ENCODE data around the gene SLC17A7. TPM values are rescaled to one million over a fixed set of nuclear protein-coding genes. Genes with fewer than 3 reads are reported as not detected.
A peak's percentile ranks its signal among the peaks of the same experiment; 100 is the strongest.

SLC17A7 gene
- total RNA-seq, 2 donors from 2014 or later: 0.22 to 0.33 TPM

DNA sequence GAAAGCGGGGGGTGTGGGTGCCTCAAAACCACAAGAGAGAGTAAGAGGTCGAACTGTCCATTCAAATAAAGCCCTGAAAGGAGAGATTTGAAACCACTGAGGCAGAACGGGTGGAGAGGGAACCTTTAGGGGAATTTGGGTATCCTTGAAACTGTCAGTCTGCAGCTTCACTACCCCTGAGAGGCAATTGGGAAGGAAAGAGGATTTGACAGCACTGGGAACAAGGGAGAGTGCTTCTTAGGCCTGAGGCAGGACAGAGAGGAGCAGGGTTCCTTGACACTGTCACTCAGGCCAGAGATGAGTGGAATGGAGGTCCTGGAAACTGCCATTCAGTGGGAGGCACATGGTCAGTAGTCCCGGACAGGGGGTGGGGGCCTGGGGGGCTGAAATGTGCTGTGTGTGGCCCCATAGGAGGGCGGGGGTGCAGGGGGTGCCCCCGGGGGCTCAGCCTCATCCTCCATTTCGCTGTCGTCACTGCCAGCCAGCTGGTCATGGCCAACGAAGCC is 11.1 kb downstream of the SLC17A7 start:
- peaks cover 13% of the 10 kb centered on the region for H3K9me3 Mint-ChIP-seq
- 83 to 91% methylated on average over 5 to 9 of the region's 9 CpGs for WGBS, 2 experiments (ENCODE audit: insufficient coverage in 1 of 2, insufficient read length in 1 of 2)
- peaks cover 4% of the 10 kb centered on the region for H3K36me3 Mint-ChIP-seq (ENCODE audit: low read depth)
- Histone ChIP-seq H3K4me3 (ENCODE audit: low read length) (no peak overlapping the region), H3K27me3 (ENCODE audit: control insufficient read depth, insufficient read depth, low read length, poor library complexity, severe bottlenecking) (peaks cover 100% of the 10 kb centered on the region), H3K9me3 (ENCODE audit: control insufficient read depth, low read length) (no peaks in the 10 kb centered on the region), H3K27ac (ENCODE audit: low read depth, low read length) (no peak overlapping the region), H3K36me3 (ENCODE audit: control insufficient read depth, insufficient read depth, low read length) (no peaks in the 10 kb centered on the region), H3K4me1 (ENCODE audit: control insufficient read depth, insufficient read depth, low read length) (no peaks in the 10 kb centered on the region), H3K9ac (ENCODE audit: extremely low read depth, low read length, poor library complexity, severe bottlenecking) (no peak overlapping the region)
- peaks cover 16% of the 10 kb centered on the region for H3K4me1 Mint-ChIP-seq
- no peak overlapping the region for H3K27ac Mint-ChIP-seq
- peaks cover 98% of the 10 kb centered on the region for H3K27me3 Mint-ChIP-seq (ENCODE audit: insufficient read depth)
- H3K4me3 Mint-ChIP-seq: no peak overlapping the region
- TF ChIP-seq, protein P1, sequence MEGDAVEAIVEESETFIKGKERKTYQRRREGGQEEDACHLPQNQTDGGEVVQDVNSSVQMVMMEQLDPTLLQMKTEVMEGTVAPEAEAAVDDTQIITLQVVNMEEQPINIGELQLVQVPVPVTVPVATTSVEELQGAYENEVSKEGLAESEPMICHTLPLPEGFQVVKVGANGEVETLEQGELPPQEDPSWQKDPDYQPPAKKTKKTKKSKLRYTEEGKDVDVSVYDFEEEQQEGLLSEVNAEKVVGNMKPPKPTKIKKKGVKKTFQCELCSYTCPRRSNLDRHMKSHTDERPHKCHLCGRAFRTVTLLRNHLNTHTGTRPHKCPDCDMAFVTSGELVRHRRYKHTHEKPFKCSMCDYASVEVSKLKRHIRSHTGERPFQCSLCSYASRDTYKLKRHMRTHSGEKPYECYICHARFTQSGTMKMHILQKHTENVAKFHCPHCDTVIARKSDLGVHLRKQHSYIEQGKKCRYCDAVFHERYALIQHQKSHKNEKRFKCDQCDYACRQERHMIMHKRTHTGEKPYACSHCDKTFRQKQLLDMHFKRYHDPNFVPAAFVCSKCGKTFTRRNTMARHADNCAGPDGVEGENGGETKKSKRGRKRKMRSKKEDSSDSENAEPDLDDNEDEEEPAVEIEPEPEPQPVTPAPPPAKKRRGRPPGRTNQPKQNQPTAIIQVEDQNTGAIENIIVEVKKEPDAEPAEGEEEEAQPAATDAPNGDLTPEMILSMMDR (conservative IDR thresholded peaks at IDR 0.05): no peak
- DNase-seq: no peak

DNA sequence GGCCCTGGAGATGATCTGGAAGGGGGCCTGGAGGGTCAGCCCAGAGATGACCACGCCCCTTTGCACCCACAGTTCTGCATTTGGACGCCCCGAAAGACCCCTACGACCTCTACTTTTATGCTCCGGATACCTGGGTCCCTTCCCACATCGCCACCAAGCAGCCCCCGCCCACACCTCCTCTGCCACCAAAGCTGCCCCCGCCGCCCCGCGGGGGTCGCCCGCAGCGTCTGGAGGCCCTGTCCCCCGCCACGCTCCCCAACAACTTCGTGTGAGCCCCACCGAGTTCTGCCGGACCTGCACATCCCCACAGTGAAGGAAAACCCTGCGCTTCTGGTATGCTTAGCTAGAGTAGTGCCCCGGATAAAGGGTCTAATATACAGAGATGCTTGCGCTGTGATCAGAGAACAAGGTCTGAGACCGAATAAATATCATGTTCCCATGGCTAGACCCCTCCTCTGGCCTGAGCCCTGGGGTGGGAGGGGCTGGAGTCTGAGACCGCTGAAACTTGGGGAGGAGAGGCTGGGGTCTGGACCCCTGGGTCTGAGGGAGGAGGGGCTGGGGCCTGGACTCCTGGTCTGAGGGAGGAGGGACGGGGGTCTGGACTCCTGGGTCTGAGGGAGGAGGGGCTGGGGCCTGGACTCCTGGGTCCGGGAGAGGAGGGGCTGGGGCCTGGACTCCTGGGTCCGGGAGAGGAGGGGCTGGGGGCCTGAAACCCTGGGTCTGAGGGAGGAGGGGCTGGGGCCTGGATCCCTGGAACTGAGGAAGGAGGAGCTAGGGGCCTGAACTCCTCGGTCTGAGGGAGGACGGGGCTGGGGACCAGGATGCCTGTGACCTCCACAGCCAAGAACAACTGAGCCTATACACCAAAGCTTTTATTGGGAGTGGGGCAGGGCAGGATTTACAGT is 12.5 kb downstream of the SLC17A7 start:
- no peaks in the 10 kb centered on the region for H3K36me3 ChIP-seq (ENCODE audit: control insufficient read depth, insufficient read depth, low read length)
- H3K36me3 Mint-ChIP-seq (ENCODE audit: low read depth): peaks cover 4% of the 10 kb centered on the region
- peak overlapping the region; percentile 60 for H3K4me3 ChIP-seq (ENCODE audit: low read length)
- H3K4me3 Mint-ChIP-seq: peak overlapping the region; percentile 50
- 31 to 57% methylated on average over 4 to 28 of the region's 29 CpGs for WGBS, 2 experiments (ENCODE audit: insufficient coverage in 1 of 2, insufficient read length in 1 of 2)
- no peaks in the 10 kb centered on the region for H3K4me1 ChIP-seq (ENCODE audit: control insufficient read depth, insufficient read depth, low read length)
- no peak for DNase-seq
- H3K27me3 ChIP-seq (ENCODE audit: control insufficient read depth, insufficient read depth, low read length, poor library complexity, severe bottlenecking): peaks cover 100% of the 10 kb centered on the region
- H3K27ac ChIP-seq (ENCODE audit: low read depth, low read length): no peak overlapping the region
- H3K27ac Mint-ChIP-seq: no peak overlapping the region
- peaks cover 10% of the 10 kb centered on the region for H3K9me3 Mint-ChIP-seq
- no peak overlapping the region for H3K9ac ChIP-seq (ENCODE audit: extremely low read depth, low read length, poor library complexity, severe bottlenecking)
- peaks cover 18% of the 10 kb centered on the region for H3K4me1 Mint-ChIP-seq
- peaks cover 98% of the 10 kb centered on the region for H3K27me3 Mint-ChIP-seq (ENCODE audit: insufficient read depth)
- TF ChIP-seq, protein P1 (conservative IDR thresholded peaks at IDR 0.05): no peak
- H3K9me3 ChIP-seq (ENCODE audit: control insufficient read depth, low read length): no peaks in the 10 kb centered on the region

DNA sequence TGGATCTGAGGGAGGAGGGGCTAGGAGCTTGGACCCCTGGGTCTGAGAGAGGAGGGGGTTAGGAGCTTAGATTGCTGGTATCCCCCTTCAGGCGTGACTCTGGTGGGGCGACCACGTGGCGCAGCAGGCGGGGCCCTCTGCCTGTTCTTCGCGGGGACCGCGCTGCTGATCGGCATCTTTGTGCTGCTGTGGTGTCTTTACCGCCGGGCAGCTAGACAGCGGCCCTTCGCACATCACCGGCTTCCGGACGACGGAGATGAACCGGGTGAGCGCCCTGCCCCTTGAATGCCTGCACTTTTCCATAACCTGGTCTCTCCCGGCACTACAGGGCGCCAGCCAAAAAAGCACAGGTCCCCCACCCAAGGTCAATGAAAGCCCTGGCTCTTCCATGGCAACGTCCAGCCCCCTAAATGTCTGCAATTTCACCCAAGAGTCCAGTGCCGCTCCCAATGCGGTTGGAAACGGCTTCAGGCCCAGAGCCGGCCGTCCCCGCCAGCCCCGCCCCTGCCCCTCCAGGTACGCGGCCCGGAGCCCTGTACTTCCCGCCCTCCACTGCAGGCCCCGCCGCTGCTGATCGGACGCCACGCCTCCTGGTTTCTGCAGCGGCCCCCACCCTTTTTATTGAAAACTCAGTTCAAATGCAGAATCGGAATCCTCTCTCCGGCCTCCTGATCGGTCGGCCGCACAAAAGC is 13.3 kb downstream of the SLC17A7 start:
- no peak overlapping the region for H3K27ac ChIP-seq (ENCODE audit: low read depth, low read length)
- peaks cover 100% of the 10 kb centered on the region for H3K27me3 ChIP-seq (ENCODE audit: control insufficient read depth, insufficient read depth, low read length, poor library complexity, severe bottlenecking)
- 5 to 7% methylated on average over 35 to 45 of the region's 45 CpGs for WGBS, 2 experiments (ENCODE audit: insufficient coverage in 1 of 2, insufficient read length in 1 of 2)
- TF ChIP-seq, protein P1 (conservative IDR thresholded peaks at IDR 0.05): no peak
- Mint-ChIP-seq H3K27me3 (ENCODE audit: insufficient read depth) (peaks cover 98% of the 10 kb centered on the region), H3K27ac (no peak overlapping the region), H3K4me1 (peaks cover 20% of the 10 kb centered on the region), H3K4me3 (peak overlapping the region; percentile 50), H3K9me3 (peaks cover 10% of the 10 kb centered on the region), H3K36me3 (ENCODE audit: low read depth) (peaks cover 4% of the 10 kb centered on the region)
- peak; percentile 87 for DNase-seq
- H3K4me1 ChIP-seq (ENCODE audit: control insufficient read depth, insufficient read depth, low read length): no peaks in the 10 kb centered on the region
- H3K4me3 ChIP-seq (ENCODE audit: low read length): peak overlapping the region; percentile 60
- no peak overlapping the region for H3K9ac ChIP-seq (ENCODE audit: extremely low read depth, low read length, poor library complexity, severe bottlenecking)
- H3K36me3 ChIP-seq (ENCODE audit: control insufficient read depth, insufficient read depth, low read length): no peaks in the 10 kb centered on the region
- no peaks in the 10 kb centered on the region for H3K9me3 ChIP-seq (ENCODE audit: control insufficient read depth, low read length)
